HCT116 (cell line): Measurements from ENCODE around the gene RAB29. TPM values are rescaled to one million over a fixed set of nuclear protein-coding genes. Genes with fewer than 3 reads are reported as not detected.

ENCODE experiments used
- ATAC-seq: fragments of 200-7000 bp; cut with Tn5 transposase; 2 replicates; pipeline ENCODE4 v1.9.1; 2020; ENCODE audit warnings: mild to moderate bottlenecking, moderate library complexity
- BruUV-seq: library from RNA; stranded (reverse); fragments of 400-500 nt; replicated peaks from 2 replicates; lab custom pipeline; 2021; lab: Mats Ljungman, UMichigan
- CTCF ChIA-PET: fragments of 300-600 bp; sonication (Branson Sonifier 250); formaldehyde crosslinking; loops from one replicate; lab custom pipeline; 2021; ENCODE audit warnings: antibody characterized with exemption; lab: Charles Lee
- POLR2A ChIA-PET: fragments of 300-600, 350-600 bp; sonication (Branson Sonifier 250); formaldehyde crosslinking; loops from one replicate; lab custom pipeline; 2021; ENCODE audit warnings: antibody characterized with exemption; lab: Charles Lee
- RAD21 ChIA-PET, 2 experiments: fragments of 300-600 bp; sonication (Branson Sonifier 250); formaldehyde crosslinking; loops; one replicate each; lab custom pipeline; 2023; ENCODE audit warnings: low total read pairs in 2 of 2; ENCODE audit not compliant: uncharacterized antibody in 2 of 2, unreplicated experiment in 2 of 2, low non-redundant PET in 1 of 2; lab: Charles Lee
- DNase-seq: peaks from one replicate; pipeline ENCODE4 v3.0.0-alpha.2; 2010; ENCODE audit warnings: low read depth, low spot score
- H2AFZ ChIP-seq: fragments of 200-600 bp; shearing (Covaris generic), sonication (generic); 2 replicates; pipeline ENCODE4 v1.6.1; 2017; ENCODE audit warnings: low read depth, mixed run types, mixed read lengths, antibody characterized with exemption, low read length; ENCODE audit not compliant: poor library complexity, severe bottlenecking
- H3K27ac ChIP-seq: 2 replicates; pipeline ENCODE4 v1.5.1; 2012; ENCODE audit warnings: low read depth, low read length
- H3K27me3 ChIP-seq: fragments of 200-600 bp; sonication (generic); 2 replicates; pipeline ENCODE4 v1.6.1; 2016; ENCODE audit warnings: mixed run types, low read length, mixed read lengths; ENCODE audit not compliant: insufficient read depth
- H3K36me3 ChIP-seq, 2 experiments: fragments of 200-500 bp in 1 of 2; fragments of 200-600 bp in 1 of 2; sonication (Bioruptor generic) in 1 of 2; sonication (generic) in 1 of 2; 2 replicates each; pipeline versions ENCODE4 v1.5.1 to v1.6.1; 2014 to 2016; ENCODE audit warnings: low read length in 2 of 2, inconsistent platforms in 1 of 2, mixed read lengths in 1 of 2, mixed run types in 1 of 2; ENCODE audit not compliant: insufficient read depth in 2 of 2, control insufficient read depth in 1 of 2
- H3K4me1 ChIP-seq, 2 experiments: fragments of 200-600 bp in 1 of 2; sonication (generic) in 1 of 2; 2 replicates each; pipeline versions ENCODE4 v1.5.1 to v1.6.1; 2012 to 2017; ENCODE audit warnings: low read length in 2 of 2, inconsistent platforms in 1 of 2, mild to moderate bottlenecking in 1 of 2, mixed read lengths in 1 of 2, mixed run types in 1 of 2, moderate library complexity in 1 of 2; ENCODE audit not compliant: insufficient read depth in 2 of 2, control insufficient read depth in 1 of 2
- H3K4me2 ChIP-seq: fragments of 200-600 bp; sonication (generic); 2 replicates; pipeline ENCODE4 v1.6.1; 2017; ENCODE audit warnings: mixed run types, low read length, mixed read lengths
- H3K4me3 ChIP-seq, 2 experiments: fragments of 200-600 bp in 1 of 2; sonication (generic) in 1 of 2; replicated peaks in 1 of 2; 2 replicates each; pipeline ENCODE4 v1.5.1; 2011 to 2016; ENCODE audit warnings: low read length in 2 of 2, control low read depth in 1 of 2, low read depth in 1 of 2, mild to moderate bottlenecking in 1 of 2, mixed read lengths in 1 of 2, mixed run types in 1 of 2
- H3K79me2 ChIP-seq: fragments of 200-600 bp; sonication (generic); 2 replicates; pipeline ENCODE4 v1.6.1; 2017; ENCODE audit warnings: mild to moderate bottlenecking, mixed run types, low read length, moderate library complexity, mixed read lengths; ENCODE audit not compliant: insufficient read depth
- H3K9ac ChIP-seq: fragments of 200-600 bp; sonication (generic); 2 replicates; pipeline ENCODE4 v1.6.1; 2016; ENCODE audit warnings: low read length, mixed read lengths
- H3K9me2 ChIP-seq: fragments of 200-600 bp; sonication (generic), shearing (Covaris generic); 2 replicates; pipeline ENCODE4 v1.6.1; 2017; ENCODE audit warnings: mixed run types, mild to moderate bottlenecking, moderate library complexity; ENCODE audit not compliant: insufficient read depth
- H3K9me3 ChIP-seq, 2 experiments: fragments of 200-500 bp in 1 of 2; fragments of 200-600 bp in 1 of 2; sonication (Bioruptor generic) in 1 of 2; sonication (generic) in 1 of 2; 2 replicates each; pipeline ENCODE4 v1.6.1; 2014 to 2017; ENCODE audit warnings: low read length in 2 of 2, mixed read lengths in 2 of 2, inconsistent platforms in 1 of 2, low read depth in 1 of 2, mild to moderate bottlenecking in 1 of 2, mixed run types in 1 of 2, moderate library complexity in 1 of 2; ENCODE audit not compliant: control insufficient read depth in 1 of 2, insufficient read depth in 1 of 2
- H4K20me1 ChIP-seq: fragments of 200-600 bp; sonication (generic), shearing (Covaris generic); 2 replicates; pipeline ENCODE4 v1.6.1; 2017; ENCODE audit warnings: mixed run types, mild to moderate bottlenecking, moderate library complexity; ENCODE audit not compliant: insufficient read depth
- EGR1 ChIP-seq: IDR thresholded peaks from 2 replicates; pipeline ENCODE4 v1.6.1; 2012; ENCODE audit warnings: low read depth
- ELF1 ChIP-seq: IDR thresholded peaks from 2 replicates; pipeline ENCODE4 v1.6.1; 2012; ENCODE audit warnings: low read depth, borderline replicate concordance
- EZH2 ChIP-seq: fragments of 200-600 bp; sonication (generic); IDR thresholded peaks from 2 replicates; pipeline ENCODE4 v1.6.1; 2017; ENCODE audit warnings: antibody characterized with exemption, mixed run types
- EZH2phosphoT487 ChIP-seq: fragments of 200-600 bp; IDR thresholded peaks from 2 replicates; pipeline ENCODE4 v1.6.1; 2018; ENCODE audit warnings: antibody characterized with exemption, borderline replicate concordance
- JUND ChIP-seq: IDR thresholded peaks from 2 replicates; pipeline ENCODE4 v1.6.1; 2012
- POLR2A ChIP-seq: IDR thresholded peaks from 2 replicates; pipeline ENCODE4 v1.7.0; 2011; ENCODE audit warnings: borderline replicate concordance; ENCODE audit not compliant: insufficient read depth, insufficient read length; ENCODE audit errors: extremely low read depth
- POLR2AphosphoS5 ChIP-seq: IDR thresholded peaks from 2 replicates; pipeline ENCODE4 v1.6.1; 2011; ENCODE audit warnings: mild to moderate bottlenecking, low read depth, low read length, moderate library complexity
- RAD21 ChIP-seq: IDR thresholded peaks from 2 replicates; pipeline ENCODE4 v1.6.1; 2012; ENCODE audit warnings: low read depth, mild to moderate bottlenecking
- SP1 ChIP-seq: IDR thresholded peaks from 2 replicates; pipeline ENCODE4 v1.6.1; 2012; ENCODE audit warnings: low read depth
- YY1 ChIP-seq: IDR thresholded peaks from 2 replicates; pipeline ENCODE4 v1.6.1; 2011; ENCODE audit warnings: low read length, low read depth, moderate library complexity, mild to moderate bottlenecking; ENCODE audit not compliant: insufficient replicate concordance; ENCODE audit errors: extremely low read depth
- ZFX ChIP-seq: fragments of 450-650 bp; IDR thresholded peaks from 2 replicates; pipeline ENCODE4 v1.6.1; 2017
- ZNF274 ChIP-seq: fragments of 200-500 bp; sonication (Bioruptor generic); IDR thresholded peaks from 2 replicates; pipeline ENCODE4 v1.6.1; 2014; ENCODE audit warnings: mild to moderate bottlenecking, low read depth, low read length, inconsistent platforms
- intact Hi-C: fragments of 100-400 bp; cut with micrococcal nuclease; formaldehyde crosslinking; loops from 2 replicates; pipeline ENCODE4 v1.10.0; 2022
- total RNA-seq: library from RNA; stranded (reverse); gene quantifications from one replicate; pipeline ENCODE4 v1.2.1, GENCODE V29; 2021; ENCODE audit not compliant: unreplicated experiment
- TF ChIP-seq, protein P1 (sequence below), 3 experiments: fragments of 200-600 bp in 1 of 3; sonication (generic) in 1 of 3; IDR thresholded peaks in 2 of 3; conservative IDR thresholded peaks in 1 of 3; 2 replicates each; pipeline ENCODE4 v1.5.1; 2012 to 2017; ENCODE audit warnings: low read depth in 2 of 3, low read length in 2 of 3, antibody characterized with exemption in 1 of 3, borderline replicate concordance in 1 of 3, control low read depth in 1 of 3, mild to moderate bottlenecking in 1 of 3, mixed read lengths in 1 of 3, mixed run types in 1 of 3, moderate library complexity in 1 of 3; ENCODE audit not compliant: insufficient read depth in 1 of 3
- TF ChIP-seq, protein P2 (sequence below): IDR thresholded peaks from 2 replicates; pipeline ENCODE4 v1.6.1; 2011; ENCODE audit warnings: mild to moderate bottlenecking, low read length, moderate library complexity; ENCODE audit not compliant: insufficient replicate concordance; ENCODE audit errors: extremely low read depth

RAB29 gene
- total RNA-seq, 1 experiment from 2014 or later: 17.7 TPM

DNA sequence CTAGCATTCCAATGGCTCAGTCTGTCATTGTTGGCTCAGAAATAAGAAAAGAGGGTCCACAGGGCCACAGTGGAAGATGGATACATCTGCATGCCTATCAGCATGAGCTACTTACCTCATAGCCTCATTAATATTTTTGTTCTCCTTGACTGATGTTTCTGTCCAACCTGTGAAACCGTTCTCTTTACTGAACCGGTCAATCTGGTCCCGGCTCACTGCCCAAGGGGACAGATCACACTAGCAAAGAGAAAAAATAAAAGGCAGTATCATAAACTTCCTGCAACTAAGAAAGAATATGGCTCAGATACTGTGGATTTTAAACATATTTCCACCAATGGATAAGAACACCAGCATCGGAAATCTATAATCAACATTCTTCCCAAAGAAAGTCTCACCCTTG, 4.7 kb downstream of the RAB29 start:
- no peaks in the 10 kb centered on the region for H3K79me2 ChIP-seq
- H4K20me1 ChIP-seq: no peaks in the 10 kb centered on the region
- ChIA-PET CTCF (no interaction called here), RAD21 (no interaction called here), POLR2A (no interaction called here)
- H3K4me1 ChIP-seq: peaks cover 3 to 17% of the 10 kb centered on the region in 2 experiments; a peak in 3 of 4 replicates
- H3K36me3 ChIP-seq: peaks cover 0 to 2% of the 10 kb centered on the region in 2 experiments; a peak in 1 of 4 replicates
- ATAC-seq (no peak), DNase-seq (no peak)
- no peak overlapping the region for H3K9ac ChIP-seq
- H3K9me2 ChIP-seq: no peaks in the 10 kb centered on the region
- intact Hi-C loops: no loop called here
- no peak overlapping the region for H3K4me3 ChIP-seq
- H3K9me3 ChIP-seq: no peaks in the 10 kb centered on the region
- H3K4me2 ChIP-seq: no peak overlapping the region
- H3K27ac ChIP-seq: no peak overlapping the region
- TF ChIP-seq POLR2A: no peak
- BruUV-seq: no TSS peak
- H2AFZ ChIP-seq: no peak overlapping the region
- no peaks in the 10 kb centered on the region for H3K27me3 ChIP-seq

DNA sequence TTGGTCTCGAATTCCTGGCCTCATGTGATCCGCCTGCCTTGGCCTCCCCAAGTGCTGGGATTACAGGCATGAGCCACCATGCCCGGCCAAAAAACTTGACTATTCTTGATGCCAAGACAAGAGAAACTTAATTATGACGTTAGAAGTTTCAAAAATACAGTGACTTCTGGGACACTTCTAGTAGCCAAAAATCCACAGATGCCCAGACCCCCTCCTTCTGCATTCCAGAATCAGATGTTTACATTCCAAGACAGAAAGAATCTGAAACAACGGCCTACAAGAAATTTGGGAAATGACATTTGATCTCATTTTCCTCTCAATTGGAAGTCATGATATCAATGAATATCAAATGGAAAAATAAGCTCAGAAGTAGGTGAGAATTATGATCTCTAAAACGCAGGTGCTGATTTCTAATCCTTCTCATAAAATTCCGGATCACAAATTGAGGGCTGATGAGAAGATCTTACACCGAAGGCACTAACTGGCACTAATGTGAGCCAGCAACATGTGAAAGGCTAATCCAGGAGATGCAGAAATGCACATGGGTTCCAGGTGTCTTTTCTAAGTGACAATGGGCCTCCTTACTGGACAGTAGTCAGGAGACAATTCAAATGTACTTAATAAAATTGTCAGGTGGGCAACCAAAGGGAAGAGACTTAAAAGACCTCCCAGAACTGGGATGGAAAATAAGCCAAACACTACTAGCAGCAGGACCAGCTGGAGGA, 5.5 kb downstream of the RAB29 start:
- Histone ChIP-seq H3K9me3 (no peaks in the 10 kb centered on the region), H3K4me3 (no peak overlapping the region), H3K9ac (no peak overlapping the region), H3K4me1 (peaks cover 3 to 10% of the 10 kb centered on the region in 2 experiments; a peak in 3 of 4 replicates), H3K27ac (no peak overlapping the region), H3K9me2 (no peaks in the 10 kb centered on the region), H3K79me2 (no peaks in the 10 kb centered on the region), H2AFZ (no peak overlapping the region), H3K36me3 (peaks cover 0 to 2% of the 10 kb centered on the region in 2 experiments; a peak in 1 of 4 replicates), H3K4me2 (no peak overlapping the region), H4K20me1 (no peaks in the 10 kb centered on the region), H3K27me3 (no peaks in the 10 kb centered on the region)
- POLR2A ChIA-PET: no interaction called here
- TF ChIP-seq EZH2phosphoT487 (no peak), JUND (no peak), EZH2 (no peak), ZFX (no peak), POLR2AphosphoS5 (no peak), RAD21 (no peak), SP1 (no peak), YY1 (no peak), POLR2A (no peak), ZNF274 (no peak), ELF1 (no peak), EGR1 (no peak)
- TF ChIP-seq, protein P1, sequence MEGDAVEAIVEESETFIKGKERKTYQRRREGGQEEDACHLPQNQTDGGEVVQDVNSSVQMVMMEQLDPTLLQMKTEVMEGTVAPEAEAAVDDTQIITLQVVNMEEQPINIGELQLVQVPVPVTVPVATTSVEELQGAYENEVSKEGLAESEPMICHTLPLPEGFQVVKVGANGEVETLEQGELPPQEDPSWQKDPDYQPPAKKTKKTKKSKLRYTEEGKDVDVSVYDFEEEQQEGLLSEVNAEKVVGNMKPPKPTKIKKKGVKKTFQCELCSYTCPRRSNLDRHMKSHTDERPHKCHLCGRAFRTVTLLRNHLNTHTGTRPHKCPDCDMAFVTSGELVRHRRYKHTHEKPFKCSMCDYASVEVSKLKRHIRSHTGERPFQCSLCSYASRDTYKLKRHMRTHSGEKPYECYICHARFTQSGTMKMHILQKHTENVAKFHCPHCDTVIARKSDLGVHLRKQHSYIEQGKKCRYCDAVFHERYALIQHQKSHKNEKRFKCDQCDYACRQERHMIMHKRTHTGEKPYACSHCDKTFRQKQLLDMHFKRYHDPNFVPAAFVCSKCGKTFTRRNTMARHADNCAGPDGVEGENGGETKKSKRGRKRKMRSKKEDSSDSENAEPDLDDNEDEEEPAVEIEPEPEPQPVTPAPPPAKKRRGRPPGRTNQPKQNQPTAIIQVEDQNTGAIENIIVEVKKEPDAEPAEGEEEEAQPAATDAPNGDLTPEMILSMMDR (IDR thresholded peaks at IDR 0.05 in 2 of 3, conservative IDR thresholded peaks at IDR 0.05 in 1 of 3; ENCODE audit: borderline replicate concordance in 1 of 3, insufficient read depth in 1 of 3, low read depth in 2 of 3, low read length in 2 of 3): no peak
- TF ChIP-seq, protein P2, sequence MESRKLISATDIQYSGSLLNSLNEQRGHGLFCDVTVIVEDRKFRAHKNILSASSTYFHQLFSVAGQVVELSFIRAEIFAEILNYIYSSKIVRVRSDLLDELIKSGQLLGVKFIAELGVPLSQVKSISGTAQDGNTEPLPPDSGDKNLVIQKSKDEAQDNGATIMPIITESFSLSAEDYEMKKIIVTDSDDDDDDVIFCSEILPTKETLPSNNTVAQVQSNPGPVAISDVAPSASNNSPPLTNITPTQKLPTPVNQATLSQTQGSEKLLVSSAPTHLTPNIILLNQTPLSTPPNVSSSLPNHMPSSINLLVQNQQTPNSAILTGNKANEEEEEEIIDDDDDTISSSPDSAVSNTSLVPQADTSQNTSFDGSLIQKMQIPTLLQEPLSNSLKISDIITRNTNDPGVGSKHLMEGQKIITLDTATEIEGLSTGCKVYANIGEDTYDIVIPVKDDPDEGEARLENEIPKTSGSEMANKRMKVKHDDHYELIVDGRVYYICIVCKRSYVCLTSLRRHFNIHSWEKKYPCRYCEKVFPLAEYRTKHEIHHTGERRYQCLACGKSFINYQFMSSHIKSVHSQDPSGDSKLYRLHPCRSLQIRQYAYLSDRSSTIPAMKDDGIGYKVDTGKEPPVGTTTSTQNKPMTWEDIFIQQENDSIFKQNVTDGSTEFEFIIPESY: no peak
- DNase-seq: no peak
- no peak for ATAC-seq
- no TSS peak for BruUV-seq
- CTCF ChIA-PET: no interaction called here
- RAD21 ChIA-PET: no interaction called here
- intact Hi-C loops: no loop called here
